HCT116 (cell line): Measurements from ENCODE around the gene SORL1-AS1.

Experiments used
- ELF1 ChIP-seq: IDR thresholded peaks from 2 replicates; pipeline ENCODE4 v1.6.1; 2012; ENCODE audit warnings: low read depth, borderline replicate concordance
- POLR2A ChIP-seq: IDR thresholded peaks from 2 replicates; pipeline ENCODE4 v1.7.0; 2011; ENCODE audit warnings: borderline replicate concordance; ENCODE audit not compliant: insufficient read depth, insufficient read length; ENCODE audit errors: extremely low read depth
- POLR2AphosphoS5 ChIP-seq: IDR thresholded peaks from 2 replicates; pipeline ENCODE4 v1.6.1; 2011; ENCODE audit warnings: mild to moderate bottlenecking, low read depth, low read length, moderate library complexity
- SP1 ChIP-seq: IDR thresholded peaks from 2 replicates; pipeline ENCODE4 v1.6.1; 2012; ENCODE audit warnings: low read depth
- YY1 ChIP-seq: IDR thresholded peaks from 2 replicates; pipeline ENCODE4 v1.6.1; 2011; ENCODE audit warnings: low read length, low read depth, moderate library complexity, mild to moderate bottlenecking; ENCODE audit not compliant: insufficient replicate concordance; ENCODE audit errors: extremely low read depth
- TF ChIP-seq, protein P1 (sequence below): IDR thresholded peaks from 2 replicates; pipeline ENCODE4 v1.6.1; 2012
- TF ChIP-seq, protein P2 (sequence below), 3 experiments: fragments of 200-600 bp in 1 of 3; sonication (generic) in 1 of 3; IDR thresholded peaks in 2 of 3; conservative IDR thresholded peaks in 1 of 3; 2 replicates each; pipeline ENCODE4 v1.5.1; 2012 to 2017; ENCODE audit warnings: low read depth in 2 of 3, low read length in 2 of 3, antibody characterized with exemption in 1 of 3, borderline replicate concordance in 1 of 3, control low read depth in 1 of 3, mild to moderate bottlenecking in 1 of 3, mixed read lengths in 1 of 3, mixed run types in 1 of 3, moderate library complexity in 1 of 3; ENCODE audit not compliant: insufficient read depth in 1 of 3
- TF ChIP-seq, protein P3 (sequence below): IDR thresholded peaks from 2 replicates; pipeline ENCODE4 v1.6.1; 2011; ENCODE audit warnings: mild to moderate bottlenecking, low read length, moderate library complexity; ENCODE audit not compliant: insufficient replicate concordance; ENCODE audit errors: extremely low read depth

DNA sequence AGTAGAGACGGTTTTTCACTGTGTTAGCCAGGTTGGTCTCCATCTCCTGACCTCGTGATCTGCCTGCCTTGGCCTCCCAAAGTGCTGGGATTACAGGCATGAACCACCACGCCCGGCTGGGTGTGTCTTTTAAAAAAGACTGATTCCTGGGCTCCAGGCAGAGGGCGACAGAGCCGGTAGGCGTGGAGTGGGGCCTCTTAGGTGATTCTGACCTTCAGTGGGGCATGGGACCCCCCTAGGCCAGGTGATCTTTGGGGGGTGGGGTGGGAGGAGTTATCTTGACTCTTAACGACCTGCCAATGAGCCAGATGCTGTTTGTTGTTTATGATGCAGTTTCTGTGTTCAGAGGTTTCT, 12.9 kb upstream of the SORL1-AS1 start:
- TF ChIP-seq, protein P1, sequence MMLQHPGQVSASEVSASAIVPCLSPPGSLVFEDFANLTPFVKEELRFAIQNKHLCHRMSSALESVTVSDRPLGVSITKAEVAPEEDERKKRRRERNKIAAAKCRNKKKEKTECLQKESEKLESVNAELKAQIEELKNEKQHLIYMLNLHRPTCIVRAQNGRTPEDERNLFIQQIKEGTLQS, result no peak
- TF ChIP-seq, protein P2, sequence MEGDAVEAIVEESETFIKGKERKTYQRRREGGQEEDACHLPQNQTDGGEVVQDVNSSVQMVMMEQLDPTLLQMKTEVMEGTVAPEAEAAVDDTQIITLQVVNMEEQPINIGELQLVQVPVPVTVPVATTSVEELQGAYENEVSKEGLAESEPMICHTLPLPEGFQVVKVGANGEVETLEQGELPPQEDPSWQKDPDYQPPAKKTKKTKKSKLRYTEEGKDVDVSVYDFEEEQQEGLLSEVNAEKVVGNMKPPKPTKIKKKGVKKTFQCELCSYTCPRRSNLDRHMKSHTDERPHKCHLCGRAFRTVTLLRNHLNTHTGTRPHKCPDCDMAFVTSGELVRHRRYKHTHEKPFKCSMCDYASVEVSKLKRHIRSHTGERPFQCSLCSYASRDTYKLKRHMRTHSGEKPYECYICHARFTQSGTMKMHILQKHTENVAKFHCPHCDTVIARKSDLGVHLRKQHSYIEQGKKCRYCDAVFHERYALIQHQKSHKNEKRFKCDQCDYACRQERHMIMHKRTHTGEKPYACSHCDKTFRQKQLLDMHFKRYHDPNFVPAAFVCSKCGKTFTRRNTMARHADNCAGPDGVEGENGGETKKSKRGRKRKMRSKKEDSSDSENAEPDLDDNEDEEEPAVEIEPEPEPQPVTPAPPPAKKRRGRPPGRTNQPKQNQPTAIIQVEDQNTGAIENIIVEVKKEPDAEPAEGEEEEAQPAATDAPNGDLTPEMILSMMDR (IDR thresholded peaks at IDR 0.05 in 2 of 3, conservative IDR thresholded peaks at IDR 0.05 in 1 of 3; ENCODE audit: borderline replicate concordance in 1 of 3, insufficient read depth in 1 of 3, low read depth in 2 of 3, low read length in 2 of 3), result no peak
- TF ChIP-seq POLR2A (no peak), YY1 (no peak), ELF1 (no peak), POLR2AphosphoS5 (no peak), SP1 (no peak)
- TF ChIP-seq, protein P3, sequence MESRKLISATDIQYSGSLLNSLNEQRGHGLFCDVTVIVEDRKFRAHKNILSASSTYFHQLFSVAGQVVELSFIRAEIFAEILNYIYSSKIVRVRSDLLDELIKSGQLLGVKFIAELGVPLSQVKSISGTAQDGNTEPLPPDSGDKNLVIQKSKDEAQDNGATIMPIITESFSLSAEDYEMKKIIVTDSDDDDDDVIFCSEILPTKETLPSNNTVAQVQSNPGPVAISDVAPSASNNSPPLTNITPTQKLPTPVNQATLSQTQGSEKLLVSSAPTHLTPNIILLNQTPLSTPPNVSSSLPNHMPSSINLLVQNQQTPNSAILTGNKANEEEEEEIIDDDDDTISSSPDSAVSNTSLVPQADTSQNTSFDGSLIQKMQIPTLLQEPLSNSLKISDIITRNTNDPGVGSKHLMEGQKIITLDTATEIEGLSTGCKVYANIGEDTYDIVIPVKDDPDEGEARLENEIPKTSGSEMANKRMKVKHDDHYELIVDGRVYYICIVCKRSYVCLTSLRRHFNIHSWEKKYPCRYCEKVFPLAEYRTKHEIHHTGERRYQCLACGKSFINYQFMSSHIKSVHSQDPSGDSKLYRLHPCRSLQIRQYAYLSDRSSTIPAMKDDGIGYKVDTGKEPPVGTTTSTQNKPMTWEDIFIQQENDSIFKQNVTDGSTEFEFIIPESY, result no peak
